ENCODE data around the gene ACKR2. TPM values are rescaled to one million over a fixed set of nuclear protein-coding genes. Genes with fewer than 3 reads are reported as not detected.

Gene ACKR2
- total RNA-seq, 4 donors from 2014 or later, result 1.4 to 9.2 (median 5.2) TPM

DNA sequence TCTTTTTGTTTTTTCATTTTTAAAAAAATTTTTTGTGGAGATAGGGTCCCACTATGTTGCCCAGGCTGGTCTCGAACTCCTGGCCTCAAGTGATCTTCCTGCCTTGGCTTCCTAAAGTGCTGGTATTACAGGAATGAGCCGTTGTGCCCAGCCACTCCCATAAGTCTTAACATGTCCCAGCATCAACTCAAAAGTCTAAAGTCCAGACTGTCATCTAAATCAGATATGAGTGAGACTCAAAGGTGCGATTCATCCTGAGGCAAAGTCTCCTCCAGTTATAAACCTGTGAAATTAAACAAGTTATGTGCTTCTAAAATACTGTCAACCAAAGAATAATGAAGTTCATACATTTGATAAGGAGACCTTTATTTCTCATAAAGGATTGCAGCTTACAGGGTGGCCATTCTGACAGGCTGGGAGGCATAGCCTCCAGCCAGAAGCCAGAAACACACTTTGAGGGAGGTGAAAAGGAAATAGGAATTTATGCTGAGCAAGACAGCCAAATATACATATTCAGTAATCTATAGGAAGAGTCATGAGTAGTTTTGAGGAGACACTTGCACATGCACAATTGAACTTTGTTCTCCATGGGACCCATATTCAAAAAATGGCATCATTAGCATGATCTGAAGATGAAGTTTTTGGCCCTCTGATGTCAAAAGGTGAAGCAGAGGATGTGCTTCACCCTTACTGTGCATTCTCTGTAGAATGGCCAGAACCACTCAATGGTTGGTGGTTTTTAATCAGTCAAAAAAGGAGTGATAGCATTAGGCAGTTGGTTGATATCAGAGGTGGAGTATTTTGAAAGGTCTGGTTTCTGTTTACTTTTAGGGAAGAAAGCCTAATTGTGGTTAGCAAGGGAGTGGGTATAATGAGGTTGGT, 85.7 kb downstream of the ACKR2 start:
- H3K27ac ChIP-seq, result no peak overlapping the region
- WGBS, 2 donors (ENCODE audit: low coverage in 1 of 2), result 46 to 61% methylated on average over 2 to 3 of the region's 3 CpGs

DNA sequence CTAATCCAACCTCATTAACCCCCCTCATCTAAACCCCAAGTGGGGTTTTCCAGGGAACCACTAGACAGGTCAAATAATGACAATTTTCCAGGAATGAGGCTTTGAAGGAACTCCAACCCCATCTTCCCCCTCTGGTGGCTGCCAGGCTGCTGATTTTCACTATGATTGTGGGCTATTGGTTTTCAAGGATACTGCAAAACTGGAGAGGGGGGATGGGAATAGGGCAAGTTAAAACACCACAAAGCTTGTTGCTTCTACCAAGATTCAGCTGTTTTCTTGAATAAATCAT, 86.3 kb downstream of the ACKR2 start:
- Histone ChIP-seq H3K4me1 (no peaks in the 10 kb centered on the region), H3K27ac (no peak overlapping the region)

More for the DNA sequence above, 85.7 kb downstream of the ACKR2 start:
- intact Hi-C loops (cut with DNase I; ENCODE audit: low total_unique reads) (no loop called here), in situ Hi-C loops (cut with MboI; ENCODE audit: low pct_ligation_motif_present in 1 of 4, low pct_unique_long_range_greater_than_20kb in 1 of 4, low sequenced_read_pairs in 3 of 4) (loop anchor here in 1 of 4 donors (25.0 kb wide), 1 partner anchor 658 kb away; no protein-coding TSS in a partner anchor)
- no peak overlapping the region for H3K4me3 ChIP-seq
- DNase-seq, result no peak
- no peaks in the 10 kb centered on the region for H3K27me3 ChIP-seq
- H3K4me1 ChIP-seq, result no peaks in the 10 kb centered on the region
- no peaks in the 10 kb centered on the region for H3K36me3 ChIP-seq
- H3K9me3 ChIP-seq, result no peaks in the 10 kb centered on the region
- TF ChIP-seq POLR2AphosphoS5 (IDR thresholded peaks at IDR 0.05) (no peak), EP300 (IDR thresholded peaks at IDR 0.05; ENCODE audit: low read depth) (no peak), POLR2A (IDR thresholded peaks at IDR 0.05) (no peak)
- TF ChIP-seq, protein P1, sequence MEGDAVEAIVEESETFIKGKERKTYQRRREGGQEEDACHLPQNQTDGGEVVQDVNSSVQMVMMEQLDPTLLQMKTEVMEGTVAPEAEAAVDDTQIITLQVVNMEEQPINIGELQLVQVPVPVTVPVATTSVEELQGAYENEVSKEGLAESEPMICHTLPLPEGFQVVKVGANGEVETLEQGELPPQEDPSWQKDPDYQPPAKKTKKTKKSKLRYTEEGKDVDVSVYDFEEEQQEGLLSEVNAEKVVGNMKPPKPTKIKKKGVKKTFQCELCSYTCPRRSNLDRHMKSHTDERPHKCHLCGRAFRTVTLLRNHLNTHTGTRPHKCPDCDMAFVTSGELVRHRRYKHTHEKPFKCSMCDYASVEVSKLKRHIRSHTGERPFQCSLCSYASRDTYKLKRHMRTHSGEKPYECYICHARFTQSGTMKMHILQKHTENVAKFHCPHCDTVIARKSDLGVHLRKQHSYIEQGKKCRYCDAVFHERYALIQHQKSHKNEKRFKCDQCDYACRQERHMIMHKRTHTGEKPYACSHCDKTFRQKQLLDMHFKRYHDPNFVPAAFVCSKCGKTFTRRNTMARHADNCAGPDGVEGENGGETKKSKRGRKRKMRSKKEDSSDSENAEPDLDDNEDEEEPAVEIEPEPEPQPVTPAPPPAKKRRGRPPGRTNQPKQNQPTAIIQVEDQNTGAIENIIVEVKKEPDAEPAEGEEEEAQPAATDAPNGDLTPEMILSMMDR (IDR thresholded peaks at IDR 0.05), result no peak

DNA sequence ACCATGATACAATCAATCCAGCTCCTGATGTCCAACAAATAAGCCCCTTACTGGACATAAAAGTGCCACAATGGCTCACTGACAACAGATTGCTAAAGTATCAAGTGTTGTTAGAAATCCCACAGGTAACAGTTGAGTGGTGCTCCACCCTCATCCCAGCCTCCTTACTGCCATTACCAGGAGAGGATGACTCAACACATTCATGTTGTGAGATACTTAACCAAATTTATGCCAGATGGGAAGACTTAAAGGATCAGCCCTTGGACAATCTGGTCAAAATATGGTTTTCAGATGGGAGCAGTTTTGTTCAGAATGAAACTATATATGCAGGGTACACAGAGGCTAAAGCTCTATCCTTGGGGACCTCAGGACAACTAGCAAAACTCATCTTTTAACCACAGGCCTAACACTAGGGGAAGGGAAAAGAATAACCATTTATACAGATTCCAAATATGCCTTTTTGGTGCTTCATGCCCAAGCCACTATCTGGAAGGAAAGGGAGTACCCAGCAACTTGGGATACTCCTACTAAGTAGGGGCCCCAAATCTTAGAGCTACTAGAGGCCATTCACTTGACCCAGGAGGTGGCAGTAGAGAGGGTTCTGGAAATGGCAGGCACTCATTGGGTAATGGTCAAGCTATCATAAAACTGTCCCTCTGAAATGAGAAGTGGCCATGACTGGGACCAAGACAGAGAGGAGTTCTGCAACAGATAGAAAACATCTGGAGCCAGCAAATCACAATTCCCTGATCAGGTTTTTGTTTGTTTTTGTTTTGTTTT, 89.8 kb downstream of the ACKR2 start:
- no peak overlapping the region for H3K4me3 ChIP-seq
- TF ChIP-seq, protein P1 (IDR thresholded peaks at IDR 0.05), result no peak
- TF ChIP-seq POLR2A (IDR thresholded peaks at IDR 0.05) (no peak), EP300 (IDR thresholded peaks at IDR 0.05; ENCODE audit: low read depth) (no peak), POLR2AphosphoS5 (IDR thresholded peaks at IDR 0.05) (no peak)
- intact Hi-C loops (cut with DNase I; ENCODE audit: low total_unique reads) (no loop called here), in situ Hi-C loops (cut with MboI; ENCODE audit: low pct_ligation_motif_present in 1 of 4, low pct_unique_long_range_greater_than_20kb in 1 of 4, low sequenced_read_pairs in 3 of 4) (loop anchor here in 1 of 4 donors (25.0 kb wide), 1 partner anchor 662 kb away; no protein-coding TSS in a partner anchor)
- H3K36me3 ChIP-seq, result no peaks in the 10 kb centered on the region
- H3K27me3 ChIP-seq, result no peaks in the 10 kb centered on the region
- H3K4me1 ChIP-seq, result no peaks in the 10 kb centered on the region
- no peak overlapping the region for H3K27ac ChIP-seq
- DNase-seq, result no peak
- H3K9me3 ChIP-seq, result no peaks in the 10 kb centered on the region

More for the DNA sequence above, 86.3 kb downstream of the ACKR2 start:
- Histone ChIP-seq H3K27me3 (no peaks in the 10 kb centered on the region), H3K36me3 (no peaks in the 10 kb centered on the region), H3K4me3 (no peak overlapping the region), H3K9me3 (no peaks in the 10 kb centered on the region)
- TF ChIP-seq EP300 (IDR thresholded peaks at IDR 0.05; ENCODE audit: low read depth) (no peak), POLR2A (IDR thresholded peaks at IDR 0.05) (no peak), POLR2AphosphoS5 (IDR thresholded peaks at IDR 0.05) (no peak)
- TF ChIP-seq, protein P1 (IDR thresholded peaks at IDR 0.05), result no peak
- intact Hi-C loops (cut with DNase I; ENCODE audit: low total_unique reads) (no loop called here), in situ Hi-C loops (cut with MboI; ENCODE audit: low pct_ligation_motif_present in 1 of 4, low pct_unique_long_range_greater_than_20kb in 1 of 4, low sequenced_read_pairs in 3 of 4) (loop anchor here in 1 of 4 donors (25.0 kb wide), 1 partner anchor 658 kb away; no protein-coding TSS in a partner anchor)
- DNase-seq, result no peak

Measured in transverse colon (tissue), 4 donors.